Neural cell (in vitro differentiated cells): ENCODE data around the gene CCNL2. TPM values are rescaled to one million over a fixed set of nuclear protein-coding genes. Genes with fewer than 3 reads are reported as not detected.
A peak's percentile ranks its signal among the peaks of the same experiment; 100 is the strongest.

Experiments
- H2AFZ ChIP-seq: fragments of 200-600, 300-800 bp; sonication (generic), shearing (Covaris generic); 2 replicates; pipeline ENCODE4 v1.6.0; 2014; ENCODE audit warnings: low read depth, mild to moderate bottlenecking, antibody characterized with exemption, low read length, moderate library complexity
- H3F3A ChIP-seq: fragments of 200-600 bp; shearing (Covaris generic); 2 replicates; pipeline ENCODE4 v1.6.1; 2016; ENCODE audit warnings: mild to moderate bottlenecking, moderate library complexity, mixed read lengths, antibody characterized with exemption, low read length; ENCODE audit not compliant: insufficient read depth, poor library complexity, severe bottlenecking
- H3K27ac ChIP-seq: fragments of 200-600, 300-800 bp; sonication (generic), shearing (Covaris generic); 2 replicates; pipeline ENCODE4 v1.5.1; 2014; ENCODE audit warnings: mild to moderate bottlenecking, low read length, moderate library complexity
- H3K27me3 ChIP-seq: fragments of 300-800, 200-600 bp; sonication (generic), shearing (Covaris generic); 2 replicates; pipeline ENCODE4 v1.6.0; 2014; ENCODE audit warnings: mild to moderate bottlenecking, low read depth, low read length, moderate library complexity; ENCODE audit not compliant: insufficient read depth
- H3K36me3 ChIP-seq: fragments of 300-800, 200-600 bp; sonication (generic), shearing (Covaris generic); 2 replicates; pipeline ENCODE4 v1.5.1; 2014; ENCODE audit warnings: mild to moderate bottlenecking, antibody characterized with exemption, low read length, moderate library complexity; ENCODE audit not compliant: insufficient read depth
- H3K4me2 ChIP-seq: fragments of 300-800, 200-600 bp; sonication (generic), shearing (Covaris generic); 2 replicates; pipeline ENCODE4 v1.6.0; 2014; ENCODE audit warnings: mild to moderate bottlenecking, low read length
- H3K4me3 ChIP-seq: fragments of 300-800, 200-600 bp; sonication (generic), shearing (Covaris generic); 2 replicates; pipeline ENCODE4 v1.5.1; 2014; ENCODE audit warnings: mild to moderate bottlenecking, low read length, moderate library complexity
- H3K79me2 ChIP-seq: fragments of 200-600 bp; shearing (Covaris generic); replicated peaks from 2 replicates; pipeline ENCODE4 v1.6.0; 2014; ENCODE audit warnings: mild to moderate bottlenecking, low read length, moderate library complexity; ENCODE audit not compliant: insufficient read depth
- H3K9ac ChIP-seq: fragments of 300-800, 200-600 bp; sonication (generic), shearing (Covaris generic); 2 replicates; pipeline ENCODE4 v1.6.1; 2016; ENCODE audit warnings: mild to moderate bottlenecking, low read length, mixed read lengths
- H3K9me2 ChIP-seq: fragments of 200-600 bp; shearing (Covaris generic); 2 replicates; pipeline ENCODE4 v1.6.1; 2016; ENCODE audit warnings: mild to moderate bottlenecking, low read length, mixed read lengths; ENCODE audit not compliant: insufficient read depth
- H3K9me3 ChIP-seq: fragments of 200-600, 300-800 bp; sonication (generic), shearing (Covaris generic); 2 replicates; pipeline ENCODE4 v1.6.1; 2016; ENCODE audit warnings: mild to moderate bottlenecking, mixed run types, low read length, moderate library complexity, mixed read lengths
- H4K20me1 ChIP-seq: fragments of 200-600 bp; shearing (Covaris generic); 2 replicates; pipeline ENCODE4 v1.6.1; 2016; ENCODE audit warnings: mild to moderate bottlenecking, mixed run types; ENCODE audit not compliant: insufficient read depth
- CTCF ChIP-seq: fragments of 450-650 bp; IDR thresholded peaks from 2 replicates; pipeline ENCODE4 v1.5.1; 2014; ENCODE audit warnings: antibody characterized with exemption, mild to moderate bottlenecking, moderate library complexity; ENCODE audit not compliant: poor library complexity, severe bottlenecking
- EP300 ChIP-seq: fragments of 450-650 bp; conservative IDR thresholded peaks from 2 replicates; pipeline ENCODE4 v1.6.1; 2014; ENCODE audit warnings: antibody characterized with exemption, mild to moderate bottlenecking, moderate library complexity; ENCODE audit not compliant: poor library complexity, severe bottlenecking
- EZH2 ChIP-seq: fragments of 200-600, 300-800 bp; shearing (Covaris generic), sonication (generic); IDR thresholded peaks from 2 replicates; pipeline ENCODE4 v1.6.1; 2014; ENCODE audit warnings: antibody characterized with exemption, low read length, borderline replicate concordance, mild to moderate bottlenecking; ENCODE audit not compliant: insufficient read depth, poor library complexity, severe bottlenecking
- MXI1 ChIP-seq: fragments of 450-650 bp; conservative IDR thresholded peaks from 2 replicates; pipeline ENCODE4 v1.6.1; 2014; ENCODE audit warnings: antibody characterized with exemption, mild to moderate bottlenecking; ENCODE audit not compliant: poor library complexity, severe bottlenecking
- POLR2AphosphoS5 ChIP-seq: IDR thresholded peaks from 2 replicates; pipeline ENCODE4 v1.6.1; 2012
- RAD21 ChIP-seq: fragments of 450-650 bp; conservative IDR thresholded peaks from 2 replicates; pipeline ENCODE4 v1.6.1; 2014; ENCODE audit warnings: antibody characterized with exemption, mild to moderate bottlenecking, moderate library complexity
- REST ChIP-seq: IDR thresholded peaks from 2 replicates; pipeline ENCODE4 v1.6.1; 2012; ENCODE audit warnings: borderline replicate concordance
- SMC3 ChIP-seq: fragments of 450-650 bp; conservative IDR thresholded peaks from 2 replicates; pipeline ENCODE4 v1.6.1; 2014; ENCODE audit warnings: antibody characterized with exemption, mild to moderate bottlenecking, moderate library complexity; ENCODE audit not compliant: poor library complexity
- TAF1 ChIP-seq: IDR thresholded peaks from 2 replicates; pipeline ENCODE4 v1.6.1; 2012; ENCODE audit warnings: low read depth
- polyA plus RNA-seq: library from polyadenylated mRNA; depleted of rRNA; stranded (reverse); fragments of >200 nt; gene quantifications from 2 replicates; pipeline ENCODE4 v1.2.3, GENCODE V29; 2014

The CCNL2 gene
- polyA plus RNA-seq, 1 donor from 2014 or later = 696 TPM

GRCh38 chr1:1398677-1399186, 403 bp downstream of the CCNL2 start:
- Histone ChIP-seq H3K9me2 (no peaks in the 10 kb centered on the region), H3K4me2 (peak overlapping the region; percentile 95), H3K9ac (peak overlapping the region; percentile 95), H3K79me2 (peaks cover 33% of the 10 kb centered on the region), H4K20me1 (no peaks in the 10 kb centered on the region), H3K4me3 (peak overlapping the region; percentile 76), H2AFZ (peak overlapping the region; percentile 40), H3K36me3 (no peaks in the 10 kb centered on the region), H3K27ac (peak overlapping the region; percentile 85), H3K9me3 (no peaks in the 10 kb centered on the region), H3F3A (no peaks in the 10 kb centered on the region), H3K27me3 (no peaks in the 10 kb centered on the region)
- TF ChIP-seq RAD21 (no peak), TAF1 (no peak), CTCF (no peak), REST (no peak), POLR2AphosphoS5 (no peak), MXI1 (no peak), SMC3 (no peak), EZH2 (no peak), EP300 (no peak)

GRCh38 chr1:1397839-1398523, 1.2 kb downstream of the CCNL2 start:
- Histone ChIP-seq H3K27ac (peak overlapping the region; percentile 85), H4K20me1 (no peaks in the 10 kb centered on the region), H3F3A (no peaks in the 10 kb centered on the region)

More at GRCh38 chr1:1397839-1398523, 1.2 kb downstream of the CCNL2 start:
- Histone ChIP-seq H3K4me3 (peak overlapping the region; percentile 76), H3K9me2 (no peaks in the 10 kb centered on the region), H3K9me3 (no peaks in the 10 kb centered on the region), H3K4me2 (peak overlapping the region; percentile 95), H3K9ac (peak overlapping the region; percentile 95), H3K27me3 (no peaks in the 10 kb centered on the region), H2AFZ (no peak overlapping the region), H3K36me3 (no peaks in the 10 kb centered on the region), H3K79me2 (peaks cover 33% of the 10 kb centered on the region)
- no peak for TF ChIP-seq SMC3
- no peak for TF ChIP-seq REST
- TF ChIP-seq EZH2 = no peak
- TF ChIP-seq TAF1 = no peak
